Neuronal stem cell (in vitro differentiated cells): ENCODE results near the gene VWC2.

ENCODE experiments used
- DNase-seq: peaks from one replicate; pipeline ENCODE4 v3.0.0-alpha.2; 2013; ENCODE audit warnings: low spot score
- H2AFZ ChIP-seq: one replicate; pipeline ENCODE4 v1.6.1; 2013; ENCODE audit warnings: mild to moderate bottlenecking, low read length, inconsistent platforms
- H2AK5ac ChIP-seq: 2 replicates; pipeline ENCODE4 v1.6.1; 2013; ENCODE audit warnings: low read depth, mild to moderate bottlenecking, inconsistent platforms, low read length, moderate library complexity, mixed read lengths
- H2BK120ac ChIP-seq: 2 replicates; pipeline ENCODE4 v1.6.1; 2013; ENCODE audit warnings: low read depth, mild to moderate bottlenecking, inconsistent platforms, low read length, moderate library complexity, mixed read lengths
- H2BK12ac ChIP-seq: one replicate; pipeline ENCODE4 v1.6.1; 2013; ENCODE audit warnings: low read length, inconsistent platforms
- H2BK15ac ChIP-seq: 2 replicates; pipeline ENCODE4 v1.6.1; 2013; ENCODE audit warnings: mild to moderate bottlenecking, low read length, inconsistent platforms, mixed read lengths
- H2BK5ac ChIP-seq: one replicate; pipeline ENCODE4 v1.6.1; 2013; ENCODE audit warnings: inconsistent platforms, mild to moderate bottlenecking, low read length, moderate library complexity
- H3K14ac ChIP-seq: one replicate; pipeline ENCODE4 v1.6.1; 2013; ENCODE audit warnings: low read length, inconsistent platforms
- H3K18ac ChIP-seq: 2 replicates; pipeline ENCODE4 v1.6.1; 2013; ENCODE audit warnings: low read length, inconsistent platforms
- H3K23ac ChIP-seq: 2 replicates; pipeline ENCODE4 v1.6.1; 2013; ENCODE audit warnings: low read depth, mild to moderate bottlenecking, mixed read lengths, low read length, inconsistent platforms; ENCODE audit not compliant: poor library complexity
- H3K27ac ChIP-seq: replicated peaks from 3 replicates; pipeline ENCODE4 v1.5.1; 2013; ENCODE audit warnings: low read length, inconsistent platforms
- H3K27me3 ChIP-seq, 3 experiments: 2 replicates each; pipeline ENCODE4 v1.6.1; 2013; ENCODE audit warnings: low read length in 3 of 3, mild to moderate bottlenecking in 2 of 3, inconsistent platforms in 1 of 3, low read depth in 1 of 3, mixed read lengths in 1 of 3, moderate library complexity in 1 of 3; ENCODE audit not compliant: control insufficient read depth in 3 of 3, insufficient read depth in 3 of 3
- H3K36me3 ChIP-seq, 2 donors: replicated peaks in 1 of 2; 2 replicates each; pipeline ENCODE4 v1.6.1; 2013; ENCODE audit warnings: low read length in 2 of 2; ENCODE audit not compliant: control insufficient read depth in 2 of 2, insufficient read depth in 2 of 2
- H3K4ac ChIP-seq: 2 replicates; pipeline ENCODE4 v1.6.1; 2013; ENCODE audit warnings: inconsistent platforms, mild to moderate bottlenecking, low read length, moderate library complexity
- H3K4me1 ChIP-seq, 2 donors: 1 replicate in 1 of 2; 2 replicates in 1 of 2; pipeline ENCODE4 v1.6.1; 2013; ENCODE audit warnings: low read length in 2 of 2, low read depth in 1 of 2; ENCODE audit not compliant: control insufficient read depth in 2 of 2, insufficient read depth in 1 of 2
- H3K4me2 ChIP-seq: one replicate; pipeline ENCODE4 v1.6.1; 2013; ENCODE audit warnings: mild to moderate bottlenecking, low read length, inconsistent platforms; ENCODE audit not compliant: insufficient read depth, poor library complexity, severe bottlenecking
- H3K4me3 ChIP-seq, 2 donors: 2 replicates each; pipeline ENCODE4 v1.5.1; 2013; ENCODE audit warnings: low read length in 2 of 2, mild to moderate bottlenecking in 2 of 2, inconsistent platforms in 1 of 2, moderate library complexity in 1 of 2
- H3K79me1 ChIP-seq: one replicate; pipeline ENCODE4 v1.6.1; 2013; ENCODE audit warnings: low read depth, mild to moderate bottlenecking, inconsistent platforms, low read length, moderate library complexity
- H3K9ac ChIP-seq: one replicate; pipeline ENCODE4 v1.6.1; 2013; ENCODE audit warnings: mild to moderate bottlenecking, low read depth, low read length, inconsistent platforms; ENCODE audit not compliant: poor library complexity
- H3K9me3 ChIP-seq, 2 donors: replicated peaks in 1 of 2; 2 replicates each; pipeline versions ENCODE3 to v1.6.1; 2013; ENCODE audit warnings: low read length in 2 of 2, mild to moderate bottlenecking in 2 of 2, inconsistent platforms in 1 of 2, low read depth in 1 of 2, mixed read lengths in 1 of 2, moderate library complexity in 1 of 2; ENCODE audit not compliant: control insufficient read depth in 2 of 2, insufficient read depth in 1 of 2
- H4K8ac ChIP-seq: one replicate; pipeline ENCODE4 v1.6.1; 2013; ENCODE audit warnings: low read depth, mild to moderate bottlenecking, inconsistent platforms, low read length, moderate library complexity
- H4K91ac ChIP-seq: one replicate; pipeline ENCODE4 v1.6.1; 2013; ENCODE audit warnings: low read length, low read depth, mild to moderate bottlenecking, inconsistent platforms; ENCODE audit not compliant: poor library complexity
- WGBS, 2 donors: extraction: QIAGEN DNeasy Blood & Tissue Kit; methylation state at CpG; one replicate each; pipeline ENCODE4 v1.1.7; 2013; ENCODE audit warnings: missing lambda C conversion rate in 2 of 2, mixed read lengths in 1 of 2; ENCODE audit not compliant: insufficient read length in 2 of 2, insufficient replicate concordance in 1 of 2; ENCODE audit errors: extremely low coverage in 2 of 2; 5-methylcytosine and 5-hydroxymethylcytosine counted together

VWC2 gene

GRCh38 chr7:49927631-49928030, 154.2 kb downstream of the VWC2 start:
- H3K18ac ChIP-seq: no peak overlapping the region

DNA sequence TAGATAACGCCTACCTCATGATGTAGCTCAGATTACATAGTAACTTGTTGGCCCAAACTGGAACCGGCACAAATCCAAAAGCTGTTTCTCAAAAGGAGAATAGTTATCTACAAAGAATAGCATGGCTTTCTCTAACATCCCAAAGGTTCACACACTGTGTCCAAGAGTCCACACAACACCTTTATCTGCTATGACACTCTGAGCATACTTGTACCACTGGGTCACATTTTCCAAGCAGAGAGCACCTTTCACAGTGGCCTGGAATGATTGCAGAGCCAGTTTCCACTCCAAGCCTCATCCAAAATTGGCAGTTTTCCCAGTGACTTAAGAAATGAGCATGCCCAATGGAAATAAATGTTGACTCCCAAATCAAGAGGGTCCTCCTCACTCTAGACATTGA, 155.3 kb downstream of the VWC2 start:
- H3K4me1 ChIP-seq: no peaks in the 10 kb centered on the region
- H3K23ac ChIP-seq: no peak overlapping the region
- H3K27me3 ChIP-seq: no peaks in the 10 kb centered on the region
- no peak overlapping the region for H2BK15ac ChIP-seq
- H4K91ac ChIP-seq: no peak overlapping the region
- H3K14ac ChIP-seq: no peak overlapping the region
- no peak overlapping the region for H2BK12ac ChIP-seq
- no peak overlapping the region for H3K4me3 ChIP-seq
- no peak overlapping the region for H3K4me2 ChIP-seq
- no peaks in the 10 kb centered on the region for H3K79me1 ChIP-seq
- no peak overlapping the region for H3K4ac ChIP-seq
- peaks cover 0 to 2% of the 10 kb centered on the region in 2 donors for H3K9me3 ChIP-seq
- H3K36me3 ChIP-seq: no peaks in the 10 kb centered on the region
- DNase-seq: no peak
- no peak overlapping the region for H4K8ac ChIP-seq
- no peak overlapping the region for H2AFZ ChIP-seq
- no peak overlapping the region for H3K18ac ChIP-seq
- no peak overlapping the region for H2AK5ac ChIP-seq
- no CpG with 5 or more reads among the region's 2 CpGs for WGBS, 2 donors
- H3K27ac ChIP-seq: no peak overlapping the region
- no peak overlapping the region for H2BK5ac ChIP-seq
- no peak overlapping the region for H3K9ac ChIP-seq
- H2BK120ac ChIP-seq: no peak overlapping the region

More at GRCh38 chr7:49927631-49928030, 154.2 kb downstream of the VWC2 start:
- Histone ChIP-seq H3K4me3 (no peak overlapping the region), H3K4ac (no peak overlapping the region), H2BK120ac (no peak overlapping the region), H2BK5ac (no peak overlapping the region), H4K91ac (no peak overlapping the region), H3K27ac (no peak overlapping the region), H3K9ac (no peak overlapping the region), H2AFZ (no peak overlapping the region), H3K4me1 (no peaks in the 10 kb centered on the region), H3K14ac (no peak overlapping the region), H2BK15ac (no peak overlapping the region), H2BK12ac (no peak overlapping the region), H3K36me3 (no peaks in the 10 kb centered on the region), H3K9me3 (peaks cover 0 to 2% of the 10 kb centered on the region in 2 donors), H3K23ac (no peak overlapping the region), H2AK5ac (no peak overlapping the region), H3K27me3 (no peaks in the 10 kb centered on the region), H3K4me2 (no peak overlapping the region), H4K8ac (no peak overlapping the region), H3K79me1 (no peaks in the 10 kb centered on the region)
- no CpG with 5 or more reads among the region's 5 CpGs for WGBS, 2 donors
- DNase-seq: no peak

GRCh38 chr7:49931627-49932026, 158.2 kb downstream of the VWC2 start:
- Histone ChIP-seq H3K27me3 (no peaks in the 10 kb centered on the region), H3K27ac (no peak overlapping the region), H4K8ac (no peak overlapping the region), H2BK5ac (no peak overlapping the region), H3K9ac (no peak overlapping the region), H3K14ac (no peak overlapping the region), H3K36me3 (no peaks in the 10 kb centered on the region), H3K4me3 (no peak overlapping the region), H3K4ac (no peak overlapping the region), H4K91ac (no peak overlapping the region), H2BK12ac (no peak overlapping the region), H2BK15ac (no peak overlapping the region), H3K18ac (no peak overlapping the region), H3K23ac (no peak overlapping the region), H3K4me1 (no peaks in the 10 kb centered on the region), H2AFZ (no peak overlapping the region), H3K4me2 (no peak overlapping the region), H3K79me1 (no peaks in the 10 kb centered on the region), H2BK120ac (no peak overlapping the region), H3K9me3 (peaks cover 0 to 2% of the 10 kb centered on the region in 2 donors), H2AK5ac (no peak overlapping the region)
- DNase-seq: no peak
- no CpG with 5 or more reads among the region's 2 CpGs for WGBS, 2 donors

- Histone ChIP-seq H3K18ac (no peak overlapping the region), H4K8ac (no peak overlapping the region), H2AFZ (no peak overlapping the region), H3K27ac (no peak overlapping the region), H3K79me1 (no peaks in the 10 kb centered on the region), H3K36me3 (no peaks in the 10 kb centered on the region), H3K4ac (no peak overlapping the region), H4K91ac (no peak overlapping the region), H2AK5ac (no peak overlapping the region), H3K9me3 (no peaks in the 10 kb centered on the region), H2BK120ac (no peak overlapping the region), H3K9ac (no peak overlapping the region), H3K14ac (no peak overlapping the region), H3K4me3 (no peak overlapping the region), H3K23ac (no peak overlapping the region), H3K27me3 (peaks cover 0 to 2% (median 0%) of the 10 kb centered on the region in 3 experiments), H2BK12ac (no peak overlapping the region), H2BK15ac (no peak overlapping the region), H3K4me2 (no peak overlapping the region), H3K4me1 (no peaks in the 10 kb centered on the region), H2BK5ac (no peak overlapping the region)
- WGBS, 2 donors: no CpG with 5 or more reads among the region's 2 CpGs
- no peak for DNase-seq
Observed at GRCh38 chr7:49937608-49938007, 164.2 kb downstream of the VWC2 start.
